ENCODE measurements around the gene GPR149. TPM values are rescaled to one million over a fixed set of nuclear protein-coding genes. Genes with fewer than 3 reads are reported as not detected.

GPR149 gene
- total and polyA plus RNA-seq, 2 of the 8 experiments (the other 6 are each of a cell fraction or from before 2014, with no cell fraction given), result not detected

DNA sequence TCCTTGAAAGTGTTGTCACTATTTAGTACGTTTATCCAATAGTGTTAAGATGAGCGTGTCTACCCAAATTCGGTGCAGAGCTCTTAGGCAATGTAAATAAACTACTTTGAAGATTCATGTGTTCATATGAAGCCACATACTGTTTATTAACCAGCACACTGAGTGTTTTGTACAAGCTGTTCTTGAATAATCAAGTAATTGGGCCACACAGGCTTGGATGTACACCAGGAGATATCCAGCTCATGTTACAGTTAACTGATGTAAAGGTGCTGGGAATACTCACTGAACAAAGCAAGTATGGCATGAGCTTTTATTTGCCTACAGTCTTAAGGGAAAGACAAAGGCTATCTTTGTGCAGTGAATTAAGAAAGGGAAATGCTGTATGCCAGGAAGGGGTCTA lies 105.1 kb downstream of the GPR149 start (continued):
- TF ChIP-seq RAD21 (IDR thresholded peaks at IDR 0.05 in 1 of 2, conservative IDR thresholded peaks at IDR 0.05 in 1 of 2; ENCODE audit: low read depth in 2 of 2, low read length in 2 of 2) (no peak), BACH1 (IDR thresholded peaks at IDR 0.05; ENCODE audit: low read length) (no peak), TBP (IDR thresholded peaks at IDR 0.05; ENCODE audit: low read depth, low read length) (no peak), YY1 (IDR thresholded peaks at IDR 0.05; ENCODE audit: low read depth, low read length) (no peak), FOSL1 (IDR thresholded peaks at IDR 0.05; ENCODE audit: insufficient read depth, low read depth, low read length) (no peak), RXRA (IDR thresholded peaks at IDR 0.05; ENCODE audit: insufficient read depth, low read depth, low read length) (no peak), SUZ12 (IDR thresholded peaks at IDR 0.05; ENCODE audit: low read length) (no peak), CTBP2 (IDR thresholded peaks at IDR 0.05; ENCODE audit: borderline replicate concordance, insufficient read depth, insufficient read length, low read length) (no peak)
- TF ChIP-seq, protein P1, sequence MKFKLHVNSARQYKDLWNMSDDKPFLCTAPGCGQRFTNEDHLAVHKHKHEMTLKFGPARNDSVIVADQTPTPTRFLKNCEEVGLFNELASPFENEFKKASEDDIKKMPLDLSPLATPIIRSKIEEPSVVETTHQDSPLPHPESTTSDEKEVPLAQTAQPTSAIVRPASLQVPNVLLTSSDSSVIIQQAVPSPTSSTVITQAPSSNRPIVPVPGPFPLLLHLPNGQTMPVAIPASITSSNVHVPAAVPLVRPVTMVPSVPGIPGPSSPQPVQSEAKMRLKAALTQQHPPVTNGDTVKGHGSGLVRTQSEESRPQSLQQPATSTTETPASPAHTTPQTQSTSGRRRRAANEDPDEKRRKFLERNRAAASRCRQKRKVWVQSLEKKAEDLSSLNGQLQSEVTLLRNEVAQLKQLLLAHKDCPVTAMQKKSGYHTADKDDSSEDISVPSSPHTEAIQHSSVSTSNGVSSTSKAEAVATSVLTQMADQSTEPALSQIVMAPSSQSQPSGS (IDR thresholded peaks at IDR 0.05; ENCODE audit: low read length), result no peak

All from H1 (cell line).